NB4 (cell line): ENCODE results near the gene HOTAIR.
A peak's percentile ranks its signal among the peaks of the same experiment; 100 is the strongest.

Experiments
- DNase-seq: peaks from one replicate; pipeline ENCODE4 v3.0.0; 2010; ENCODE audit warnings: low read depth
- H3K4me3 ChIP-seq: one replicate; pipeline ENCODE4 v1.5.1; 2011; ENCODE audit warnings: mild to moderate bottlenecking, low read depth, low read length, moderate library complexity
- MYC ChIP-seq: IDR thresholded peaks from 2 replicates; pipeline ENCODE4 v1.6.1; 2011; ENCODE audit warnings: low read depth, low read length
- POLR2A ChIP-seq: IDR thresholded peaks from 2 replicates; pipeline ENCODE4 v1.6.1; 2011; ENCODE audit warnings: mild to moderate bottlenecking; ENCODE audit not compliant: insufficient read length; ENCODE audit errors: extremely low read depth
- TF ChIP-seq, protein P1 (sequence below): IDR thresholded peaks from one replicate; pipeline ENCODE4 v1.5.1; 2012; ENCODE audit warnings: low read depth, low read length
- TF ChIP-seq, protein P2 (sequence below): IDR thresholded peaks from 2 replicates; pipeline ENCODE4 v1.6.1; 2011; ENCODE audit warnings: low read depth, low read length

HOTAIR gene

DNA sequence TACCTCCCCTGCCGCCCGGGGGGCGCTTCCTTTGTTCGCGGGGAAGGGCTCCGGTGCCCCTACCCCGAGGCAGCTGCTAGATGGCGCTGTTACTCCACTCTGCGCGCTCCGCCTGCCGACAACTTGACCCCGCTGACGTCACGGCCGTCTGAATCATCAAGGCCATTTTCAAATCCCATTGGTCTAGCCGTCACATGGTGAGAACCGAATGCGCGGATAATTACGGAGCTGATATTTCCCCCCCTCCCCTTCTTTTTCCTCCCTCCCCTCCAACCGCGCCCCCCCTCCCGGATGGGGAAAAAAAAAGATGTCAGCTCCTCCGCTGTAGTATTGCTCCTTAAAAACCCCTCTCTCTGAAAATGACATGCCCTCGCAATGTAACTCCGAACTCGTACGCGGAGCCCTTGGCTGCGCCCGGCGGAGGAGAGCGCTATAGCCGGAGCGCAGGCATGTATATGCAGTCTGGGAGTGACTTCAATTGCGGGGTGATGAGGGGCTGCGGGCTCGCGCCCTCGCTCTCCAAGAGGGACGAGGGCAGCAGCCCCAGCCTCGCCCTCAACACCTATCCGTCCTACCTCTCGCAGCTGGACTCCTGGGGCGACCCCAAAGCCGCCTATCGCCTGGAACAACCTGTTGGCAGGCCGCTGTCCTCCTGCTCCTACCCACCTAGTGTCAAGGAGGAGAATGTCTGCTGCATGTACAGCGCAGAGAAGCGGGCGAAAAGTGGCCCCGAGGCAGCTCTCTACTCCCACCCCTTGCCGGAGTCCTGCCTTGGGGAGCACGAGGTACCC, 10.3 kb upstream of the HOTAIR start, which contains the start of gene HOXC10:
Gene HOXC10, plus strand, starts transcription at position 246 of the 791 bp plus-strand sequence. Its CDS starts 114 bp downstream, at position 360.
- TF ChIP-seq POLR2A (no peak), MYC (no peak)
- TF ChIP-seq, protein P1, sequence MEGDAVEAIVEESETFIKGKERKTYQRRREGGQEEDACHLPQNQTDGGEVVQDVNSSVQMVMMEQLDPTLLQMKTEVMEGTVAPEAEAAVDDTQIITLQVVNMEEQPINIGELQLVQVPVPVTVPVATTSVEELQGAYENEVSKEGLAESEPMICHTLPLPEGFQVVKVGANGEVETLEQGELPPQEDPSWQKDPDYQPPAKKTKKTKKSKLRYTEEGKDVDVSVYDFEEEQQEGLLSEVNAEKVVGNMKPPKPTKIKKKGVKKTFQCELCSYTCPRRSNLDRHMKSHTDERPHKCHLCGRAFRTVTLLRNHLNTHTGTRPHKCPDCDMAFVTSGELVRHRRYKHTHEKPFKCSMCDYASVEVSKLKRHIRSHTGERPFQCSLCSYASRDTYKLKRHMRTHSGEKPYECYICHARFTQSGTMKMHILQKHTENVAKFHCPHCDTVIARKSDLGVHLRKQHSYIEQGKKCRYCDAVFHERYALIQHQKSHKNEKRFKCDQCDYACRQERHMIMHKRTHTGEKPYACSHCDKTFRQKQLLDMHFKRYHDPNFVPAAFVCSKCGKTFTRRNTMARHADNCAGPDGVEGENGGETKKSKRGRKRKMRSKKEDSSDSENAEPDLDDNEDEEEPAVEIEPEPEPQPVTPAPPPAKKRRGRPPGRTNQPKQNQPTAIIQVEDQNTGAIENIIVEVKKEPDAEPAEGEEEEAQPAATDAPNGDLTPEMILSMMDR: peak; percentile 69
- TF ChIP-seq, protein P2, sequence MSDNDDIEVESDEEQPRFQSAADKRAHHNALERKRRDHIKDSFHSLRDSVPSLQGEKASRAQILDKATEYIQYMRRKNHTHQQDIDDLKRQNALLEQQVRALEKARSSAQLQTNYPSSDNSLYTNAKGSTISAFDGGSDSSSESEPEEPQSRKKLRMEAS: peak; percentile 87
- H3K4me3 ChIP-seq: peak within 1 kb of the TSS; percentile 75
- DNase-seq: peak; percentile 98

DNA sequence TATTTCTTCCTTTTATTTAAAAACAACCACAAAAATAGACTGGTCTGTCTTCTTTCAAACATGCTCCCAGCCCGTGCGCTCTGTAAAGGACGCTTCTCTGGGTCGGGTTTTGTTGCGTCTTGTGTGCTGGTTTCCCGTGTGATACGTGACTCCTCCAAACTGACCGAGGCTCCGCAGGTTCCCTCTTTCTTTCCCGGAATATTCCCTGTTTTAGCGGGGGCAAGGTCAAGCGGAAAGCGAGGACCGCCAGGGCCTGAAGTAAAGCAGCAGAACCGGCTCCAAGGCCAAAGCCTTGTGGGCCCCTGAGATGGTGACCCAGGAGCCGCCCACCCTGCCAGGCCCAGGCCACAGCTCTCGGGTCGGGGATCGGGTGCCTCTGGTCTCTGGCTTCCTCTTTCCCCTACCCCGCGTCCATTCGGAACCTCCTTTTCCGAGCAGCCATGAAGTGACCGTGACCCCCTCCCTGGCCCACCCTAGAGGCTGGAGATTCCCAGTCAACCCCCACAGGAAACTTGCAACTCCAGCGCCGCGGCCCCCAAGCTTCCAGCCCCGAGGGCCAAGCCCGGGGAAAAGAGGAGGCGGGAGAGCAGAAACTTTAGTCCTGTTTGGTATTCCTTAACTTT, 9.3 kb upstream of the HOTAIR start:
- peak; percentile 55 for DNase-seq
- no peak for TF ChIP-seq POLR2A
- TF ChIP-seq, protein P1: no peak
- peak overlapping the region; percentile 49 for H3K4me3 ChIP-seq

DNA sequence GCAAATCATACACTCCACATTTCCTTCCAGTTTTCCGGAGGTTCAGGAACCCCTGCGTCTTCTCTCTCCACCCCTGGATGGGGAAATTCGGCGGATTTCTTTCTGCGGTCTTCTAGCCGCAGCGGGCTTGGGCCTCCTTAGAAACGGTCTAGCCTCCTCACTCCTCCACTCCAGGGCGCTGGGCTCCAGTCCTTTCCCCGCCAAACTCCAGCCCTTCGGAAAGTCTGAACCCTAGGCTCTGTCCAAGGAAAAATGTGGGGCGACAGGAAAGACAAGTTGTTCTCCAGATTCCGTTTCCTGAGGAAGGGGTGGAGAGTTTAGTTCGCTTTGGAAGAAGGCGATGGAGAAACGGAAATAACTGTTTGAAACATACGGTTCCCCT, 8.8 kb upstream of the HOTAIR start:
- no peak for TF ChIP-seq POLR2A
- peak overlapping the region; percentile 49 for H3K4me3 ChIP-seq
- DNase-seq: peak; percentile 61

DNA sequence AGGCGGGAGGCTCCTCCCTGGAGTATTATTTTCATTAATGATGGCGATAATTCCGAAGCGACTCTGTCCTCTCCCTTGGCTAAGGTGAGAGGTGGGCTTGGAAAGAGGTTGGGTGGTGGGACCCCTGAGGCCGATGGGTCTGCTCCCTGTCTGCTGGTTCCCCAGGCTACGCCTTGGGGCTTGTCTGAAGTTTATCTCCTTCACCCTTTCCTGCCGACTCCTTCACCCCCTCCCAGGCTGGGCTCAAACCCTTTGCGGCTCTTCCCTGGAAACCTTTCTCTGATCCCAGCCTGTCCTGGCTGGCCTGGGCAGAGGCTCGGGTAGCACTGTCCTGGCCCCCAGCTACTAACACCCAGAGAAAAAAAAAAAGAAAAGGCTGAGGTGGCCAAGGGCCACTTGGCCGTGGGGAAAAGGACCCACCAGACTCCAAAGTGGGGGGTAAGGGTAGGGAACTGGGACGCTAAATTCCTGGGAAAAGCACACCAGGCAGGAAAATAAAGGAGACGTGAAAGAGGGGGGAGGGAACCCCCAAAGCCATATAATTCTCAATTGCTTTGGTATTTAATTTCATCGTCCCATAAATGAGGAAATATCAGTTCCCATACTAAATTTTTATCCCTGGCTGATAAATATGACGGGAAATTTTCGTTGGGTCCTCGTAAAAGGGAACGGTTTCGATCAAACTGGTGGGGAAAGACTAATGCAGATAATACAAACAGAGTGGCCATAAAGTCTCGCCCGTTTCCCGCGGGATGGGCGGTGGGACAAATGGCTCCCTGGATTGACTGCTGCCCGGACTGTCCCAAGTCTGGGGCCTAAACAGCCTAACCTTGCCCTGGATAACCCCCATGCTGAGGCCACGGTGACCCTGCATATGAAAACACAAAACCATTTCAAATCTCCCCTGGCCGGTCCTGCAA, 8.2 kb upstream of the HOTAIR start:
- H3K4me3 ChIP-seq: peak overlapping the region; percentile 49
- no peak for DNase-seq
- TF ChIP-seq MYC: no peak
- TF ChIP-seq, protein P2: no peak
- TF ChIP-seq, protein P1: no peak

DNA sequence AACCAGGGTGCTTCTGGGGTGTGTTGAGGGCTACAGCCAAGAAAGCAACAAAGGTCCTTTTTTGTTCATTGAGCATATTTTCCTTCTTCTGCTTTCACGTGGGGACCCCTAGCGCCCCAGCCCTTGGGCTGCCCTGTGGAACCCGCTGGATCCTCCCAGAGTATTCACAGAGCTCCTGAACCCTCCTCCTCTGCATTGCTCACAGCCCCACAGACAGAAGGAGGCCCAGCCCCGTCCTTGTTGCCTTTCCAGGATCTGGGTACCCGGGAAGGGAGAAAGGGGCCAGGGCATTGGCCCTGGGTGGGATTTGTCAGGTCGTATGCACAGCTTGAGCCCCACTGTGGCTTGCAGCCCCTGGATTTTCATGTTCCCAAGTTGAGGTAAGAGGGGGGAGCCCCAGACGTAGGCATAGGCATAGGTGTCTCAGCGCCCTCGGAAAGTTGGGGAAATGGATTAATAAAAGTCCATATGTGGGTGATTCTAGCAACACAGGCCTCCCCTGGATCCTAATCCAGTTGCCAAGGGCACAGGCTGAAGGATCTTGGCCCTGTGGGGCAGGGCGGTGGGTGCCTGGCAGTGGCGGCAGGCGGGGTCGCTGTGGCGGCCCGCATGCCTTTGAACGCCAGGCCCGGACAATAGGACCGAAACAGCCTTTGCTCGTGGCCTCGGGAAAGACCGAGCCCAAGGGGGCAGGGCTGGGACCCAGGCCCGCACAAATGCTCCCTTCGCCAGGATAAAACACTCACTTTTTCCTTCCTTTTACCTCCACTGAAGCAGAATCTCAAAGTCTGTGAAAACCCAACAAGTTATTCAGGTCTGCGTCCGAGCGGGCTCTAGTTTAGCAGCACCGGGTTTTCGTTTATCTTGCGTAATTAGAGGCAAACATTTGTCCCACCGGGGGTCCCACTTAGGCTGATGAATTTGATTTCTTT, 7.1 kb upstream of the HOTAIR start:
- TF ChIP-seq MYC (no peak), POLR2A (no peak)
- TF ChIP-seq, protein P1: no peak
- TF ChIP-seq, protein P2: no peak
- DNase-seq: no peak
- H3K4me3 ChIP-seq: no peak overlapping the region
